A204.1 (cell line): ENCODE data around the gene TRIM7.
"Not testable (repeated sequence)": the region's sequence is repeated elsewhere in the genome, so short reads cannot be mapped to it uniquely, and the experiment has no call there.

Source experiments
- FAIRE-seq: peaks from 2 replicates; lab custom pipeline; 2012; peaks lifted over from hg19 to GRCh38; lab: Jason Lieb, UNC

Gene TRIM7

GRCh38 chr5:181212934-181213333, 7.9 kb upstream of the TRIM7 start:
- FAIRE-seq = no peak

- no peak for FAIRE-seq
Measured at GRCh38 chr5:181212080-181212479, 7.1 kb upstream of the TRIM7 start.

DNA sequence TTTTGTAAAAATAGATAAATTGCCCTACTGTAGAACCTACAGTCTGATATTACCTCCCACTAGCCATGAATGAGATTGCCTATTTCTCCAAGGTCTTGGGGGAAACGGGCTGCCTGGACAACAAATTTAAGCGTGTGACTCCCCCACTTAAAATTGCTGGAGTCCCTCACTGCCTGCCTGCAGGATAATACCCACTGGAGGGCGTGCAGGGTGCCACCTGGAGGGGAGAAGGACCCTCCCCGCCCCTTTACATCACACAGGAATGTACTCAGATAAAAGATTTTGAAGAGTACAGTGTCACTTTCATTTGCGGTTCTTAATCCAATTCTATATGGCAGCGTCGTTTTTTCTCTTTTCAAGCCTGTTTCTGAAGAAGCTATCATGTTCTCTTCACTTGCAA, 6.2 kb upstream of the TRIM7 start:
- no peak for FAIRE-seq

- not testable (repeated sequence) for FAIRE-seq
Measured at GRCh38 chr5:181210698-181211097, 5.7 kb upstream of the TRIM7 start.

DNA sequence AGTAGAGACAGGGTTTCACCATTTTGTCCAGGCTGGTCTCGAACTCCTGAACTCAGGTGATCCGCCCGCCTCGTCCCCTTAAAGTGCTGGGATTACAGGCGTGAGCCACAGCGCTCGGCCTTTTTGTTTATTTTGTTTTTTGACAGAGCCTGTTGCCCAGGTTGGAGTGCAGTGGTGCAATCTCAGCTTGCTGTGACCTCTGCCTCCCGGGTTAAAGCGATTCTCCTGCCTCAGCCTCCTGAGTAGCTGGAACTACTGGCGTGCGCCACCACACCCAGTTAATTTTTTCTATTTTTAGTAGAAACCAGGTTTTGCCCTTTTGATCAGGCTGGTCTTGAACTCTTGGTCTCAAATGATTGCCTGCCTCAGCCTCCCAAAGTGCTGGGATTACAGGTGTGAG, 5.2 kb upstream of the TRIM7 start:
- FAIRE-seq = not testable (repeated sequence)

DNA sequence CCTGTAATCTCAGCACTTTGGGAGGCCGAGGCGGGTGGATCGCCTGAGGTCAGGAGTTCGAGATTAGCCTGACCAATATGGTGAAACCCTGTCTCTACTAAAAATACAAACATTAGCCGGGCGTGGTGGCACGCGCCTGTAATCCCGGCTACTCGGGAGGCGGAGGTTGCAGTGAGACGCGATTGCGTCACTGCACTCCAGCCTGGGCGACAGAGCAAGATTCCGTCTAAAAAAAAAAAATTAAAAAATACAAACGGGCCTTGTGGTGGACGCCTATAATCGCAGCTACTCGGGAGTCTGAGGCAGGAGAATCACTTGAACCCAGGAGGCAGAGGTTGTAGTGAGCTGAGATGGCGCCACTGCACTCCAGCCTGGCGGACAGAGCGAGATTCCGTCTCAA, 4.0 kb upstream of the TRIM7 start:
- not testable (repeated sequence) for FAIRE-seq

- no peak for FAIRE-seq
Measured at GRCh38 chr5:181207960-181208253, 2.9 kb upstream of the TRIM7 start.

DNA sequence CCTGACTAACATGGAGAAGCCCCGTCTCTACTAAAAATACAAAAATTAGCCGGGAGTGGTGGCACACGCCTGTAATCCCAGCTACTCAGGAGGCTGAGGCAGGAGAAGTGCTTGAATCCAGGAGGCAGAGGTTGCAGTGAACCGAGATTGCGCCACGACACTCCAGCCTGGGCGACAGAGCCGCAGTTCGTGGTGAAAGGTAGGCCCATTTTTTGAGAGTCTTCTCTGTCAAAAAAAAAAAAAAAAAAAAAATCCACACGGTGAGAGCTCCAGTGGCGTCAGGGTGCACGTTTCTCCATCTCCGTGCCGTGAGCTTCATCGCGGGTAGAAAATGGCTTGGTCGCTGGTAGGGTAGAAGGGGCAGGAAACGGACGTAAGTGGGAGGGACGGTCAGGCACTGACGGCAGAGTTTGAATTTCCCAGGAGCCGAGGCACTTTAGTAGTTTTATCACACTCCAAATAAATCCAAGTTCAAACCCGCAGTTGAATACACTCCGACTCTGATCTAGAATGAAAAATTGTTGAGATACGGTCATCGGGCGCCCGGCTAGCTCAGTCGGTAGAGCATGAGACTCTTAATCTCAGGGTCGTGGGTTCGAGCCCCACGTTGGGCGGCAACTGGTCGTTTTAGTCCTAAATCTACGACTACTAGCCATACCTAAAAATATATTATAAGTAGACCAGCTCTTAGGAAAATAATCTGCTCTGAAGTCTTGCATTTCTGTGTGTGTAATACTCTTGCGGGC, 2.4 kb upstream of the TRIM7 start:
- peak; percentile 91 for FAIRE-seq

DNA sequence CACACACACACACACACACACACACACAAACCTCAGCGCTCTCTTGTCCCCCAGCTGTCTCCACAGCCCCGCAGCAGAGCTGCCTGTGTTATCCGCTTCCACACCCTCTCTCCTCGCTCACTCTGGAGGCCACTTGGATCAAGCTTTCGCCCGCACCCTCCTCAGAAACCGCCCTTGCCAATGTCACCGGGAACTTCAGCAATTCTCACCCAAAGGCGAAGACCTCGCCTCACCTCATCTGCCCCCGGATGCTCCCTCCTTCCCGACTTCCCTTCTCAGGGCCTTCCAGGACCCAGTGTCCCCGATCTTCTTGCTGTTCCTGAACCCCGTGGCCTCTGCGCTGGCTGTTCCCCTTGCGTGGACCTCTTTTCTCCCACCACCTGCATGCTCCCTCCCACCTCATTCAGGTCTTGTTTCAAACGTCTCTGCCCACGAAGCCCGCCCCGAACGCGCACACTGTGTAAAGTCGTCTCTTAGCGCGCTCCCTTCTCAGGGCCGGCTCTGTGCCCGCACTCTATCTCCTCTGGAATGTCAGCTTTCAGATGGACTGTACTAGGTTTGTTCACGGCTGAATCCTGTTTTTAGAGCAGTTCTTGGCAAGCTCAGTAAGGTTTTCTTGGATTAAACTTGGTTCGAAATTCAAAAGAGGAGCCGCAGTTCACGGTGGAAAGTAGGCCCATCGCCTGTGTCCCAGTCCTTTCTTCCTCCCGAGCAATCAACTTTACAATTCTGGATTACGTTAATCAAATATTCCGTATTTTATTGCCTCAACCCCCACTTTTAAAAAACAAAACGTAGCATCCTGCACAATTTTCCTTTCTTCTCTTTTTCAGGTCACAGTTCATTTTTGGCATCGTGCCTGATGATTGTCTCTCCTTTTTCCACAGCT, 1.0 kb upstream of the TRIM7 start:
- FAIRE-seq = no peak

GRCh38 chr5:181204113-181204825, 727 bp downstream of the TRIM7 start:
- FAIRE-seq = no peak

DNA sequence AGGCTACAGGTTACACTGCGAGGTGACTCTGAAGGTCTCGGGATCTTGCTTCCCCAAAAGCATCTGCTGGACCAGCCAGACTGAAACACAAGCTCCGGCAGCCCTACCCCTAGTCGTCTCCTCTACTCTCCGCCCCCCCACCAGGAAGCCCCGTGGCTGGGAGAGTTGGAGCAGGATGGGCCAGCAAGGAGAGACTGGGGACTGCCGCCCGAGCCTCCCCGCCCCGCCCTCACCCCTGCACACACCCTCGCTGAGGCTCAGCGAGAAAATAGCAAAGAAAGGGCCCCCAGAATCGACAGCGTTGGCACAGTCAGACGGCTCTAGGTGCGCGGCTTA, 1.3 kb downstream of the TRIM7 start:
- no peak for FAIRE-seq

- FAIRE-seq = no peak
Measured at GRCh38 chr5:181203093-181203711, 1.8 kb downstream of the TRIM7 start.

DNA sequence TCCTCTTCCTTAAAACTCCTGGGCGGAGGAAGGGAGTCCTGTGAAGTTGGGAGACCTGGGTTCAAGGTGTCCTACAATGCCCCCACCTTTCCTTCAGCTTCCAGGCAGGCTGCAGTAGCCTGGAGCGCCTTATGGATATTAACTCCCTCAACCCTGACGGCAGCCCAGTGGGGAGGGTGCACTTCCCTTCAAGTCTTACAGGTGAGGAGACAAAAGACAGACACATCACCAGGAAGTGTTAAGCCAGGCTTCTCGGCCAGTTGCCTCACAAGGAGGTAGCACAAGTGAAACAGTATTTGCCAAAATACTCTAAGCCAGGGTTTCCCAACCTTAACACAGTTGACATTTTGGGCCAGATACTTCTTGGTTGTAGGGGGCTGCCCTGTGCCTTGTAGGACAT, 4.2 kb downstream of the TRIM7 start:
- FAIRE-seq = no peak

GRCh38 chr5:181199881-181200638, 4.9 kb downstream of the TRIM7 start:
- no peak for FAIRE-seq

GRCh38 chr5:181198905-181199519, 6.0 kb downstream of the TRIM7 start:
- no peak for FAIRE-seq

GRCh38 chr5:181198106-181198685, 6.8 kb downstream of the TRIM7 start:
- FAIRE-seq = no peak

GRCh38 chr5:181197326-181197951, 7.6 kb downstream of the TRIM7 start:
- FAIRE-seq = no peak

DNA sequence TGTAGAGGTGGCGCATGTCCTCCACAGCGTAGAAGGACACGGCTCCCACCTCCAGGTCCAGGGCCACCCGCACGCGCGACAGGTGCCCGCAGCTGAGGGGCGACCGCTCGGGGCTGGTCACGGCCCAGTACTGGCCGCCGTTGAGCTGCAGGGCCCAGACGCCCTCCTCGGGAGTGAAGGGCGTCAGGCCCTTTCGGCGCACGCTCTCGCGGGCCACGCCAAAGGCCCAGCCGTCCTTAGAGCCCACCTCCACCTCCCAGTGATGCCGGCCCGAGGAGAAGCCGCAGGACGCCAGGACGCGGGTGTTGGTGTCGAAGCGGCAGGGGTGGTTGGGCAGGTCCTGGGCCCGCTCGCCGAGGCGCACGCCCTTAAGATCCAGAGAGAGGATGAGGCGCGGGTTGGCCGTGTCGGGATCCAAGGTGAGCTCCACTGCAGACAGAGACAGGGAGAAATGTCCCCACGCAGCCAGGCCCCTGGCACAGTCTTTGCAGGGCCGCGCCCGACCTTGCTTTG, 9.7 kb downstream of the TRIM7 start:
- FAIRE-seq = no peak

DNA sequence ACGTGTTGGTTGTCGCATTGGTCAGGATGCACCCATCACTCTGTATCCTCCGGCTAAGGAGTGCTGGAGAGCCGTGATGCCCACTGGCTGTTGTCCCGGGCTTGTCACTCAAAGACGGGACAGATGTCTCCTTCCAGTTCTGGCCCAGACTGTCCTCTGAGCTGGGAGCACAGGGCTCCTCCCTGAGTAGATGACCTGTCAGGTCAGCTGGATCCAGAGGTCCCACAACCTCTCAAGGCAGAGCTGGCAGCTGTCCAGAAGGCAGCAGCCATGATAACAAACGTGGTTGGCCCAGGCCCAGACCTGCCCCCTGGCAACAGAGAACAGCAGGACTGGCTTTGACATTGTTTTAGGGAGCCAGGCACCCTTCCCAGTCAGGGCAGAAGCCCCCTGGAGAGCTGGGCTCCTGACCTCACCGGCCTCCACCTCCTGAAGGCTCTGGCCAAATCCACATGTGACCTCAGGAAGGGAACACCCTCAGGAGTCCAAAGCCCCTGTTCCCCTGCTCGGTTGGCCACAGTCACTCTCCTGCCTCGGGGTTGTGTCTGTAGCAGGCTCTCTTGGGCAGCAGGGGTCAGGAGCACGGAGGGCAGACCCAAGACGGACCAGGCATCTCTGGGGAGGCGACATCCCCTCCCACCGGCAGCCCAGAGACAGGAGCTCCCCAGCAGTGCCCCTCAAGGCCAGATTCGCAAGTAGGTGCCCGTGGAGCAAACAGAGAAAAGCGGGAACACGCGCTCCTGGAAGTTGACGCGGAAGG, 10.3 kb downstream of the TRIM7 start:
- no peak for FAIRE-seq

GRCh38 chr5:181193656-181194055, 11.3 kb downstream of the TRIM7 start:
- FAIRE-seq = no peak
